Activated T-cell treated with anti-CD3 and anti-CD28 coated beads, Interleukin-2, amount 50 U/mL, for 48 hours (primary cell): ENCODE results near the gene HDAC3.
A peak's percentile ranks its signal among the peaks of the same experiment; 100 is the strongest.

Experiments used
- DNase-seq, 2 experiments: peaks; one replicate each; pipeline ENCODE4 v3.0.0-alpha.2; 2020

Gene HDAC3

GRCh38 chr5:141657937-141658545, 21.4 kb upstream of the HDAC3 start:
- no peak for DNase-seq

- DNase-seq = no peak
Observed at GRCh38 chr5:141657404-141657803, 20.8 kb upstream of the HDAC3 start.

- DNase-seq = no peak
Observed at GRCh38 chr5:141656396-141656795, 19.7 kb upstream of the HDAC3 start.

- no peak for DNase-seq
Observed at GRCh38 chr5:141655020-141655419, 18.4 kb upstream of the HDAC3 start.

- no peak for DNase-seq
Observed at GRCh38 chr5:141654298-141654697, 17.6 kb upstream of the HDAC3 start.

- DNase-seq = no peak
Observed at GRCh38 chr5:141651728-141652105, 15.1 kb upstream of the HDAC3 start.

GRCh38 chr5:141650851-141651727, 14.4 kb upstream of the HDAC3 start, which contains the start of gene FCHSD1:
TSS of gene FCHSD1 (minus strand) at chr5:141651418. CDS start at chr5:141651368, 50 bp downstream.
- DNase-seq = peak; percentile 92 to 93

- no peak for DNase-seq
Observed at GRCh38 chr5:141649972-141650371, 13.3 kb upstream of the HDAC3 start.

- no peak for DNase-seq
Observed at GRCh38 chr5:141649056-141649688, 12.5 kb upstream of the HDAC3 start.

- no peak for DNase-seq
Observed at GRCh38 chr5:141647851-141648250, 11.2 kb upstream of the HDAC3 start.

GRCh38 chr5:141647242-141647641, 10.6 kb upstream of the HDAC3 start:
- DNase-seq = no peak

- DNase-seq = no peak
Observed at GRCh38 chr5:141646026-141646425, 9.4 kb upstream of the HDAC3 start.

- DNase-seq = no peak
Observed at GRCh38 chr5:141641634-141642267, 5.1 kb upstream of the HDAC3 start.

- no peak for DNase-seq
Observed at GRCh38 chr5:141640698-141641097, 4.0 kb upstream of the HDAC3 start.

GRCh38 chr5:141640051-141640415, 3.4 kb upstream of the HDAC3 start:
- DNase-seq = no peak

GRCh38 chr5:141639357-141640050, 2.9 kb upstream of the HDAC3 start:
- no peak for DNase-seq

GRCh38 chr5:141638771-141639170, 2.1 kb upstream of the HDAC3 start:
- DNase-seq = no peak

- DNase-seq = peak; percentile 73 to 78
Observed at GRCh38 chr5:141637767-141638419, 1.2 kb upstream of the HDAC3 start.

- DNase-seq = peak; percentile 72 to 77
Observed at GRCh38 chr5:141637123-141637766, 596 bp upstream of the HDAC3 start.

- no peak for DNase-seq
Observed at GRCh38 chr5:141636106-141636412, 590 bp downstream of the HDAC3 start.

GRCh38 chr5:141635646-141636045, 1.0 kb downstream of the HDAC3 start:
- DNase-seq = peak in 1 of 2 experiments; percentile 1

- peak; percentile 15 for DNase-seq
Observed at GRCh38 chr5:141634720-141635119, 1.9 kb downstream of the HDAC3 start.
